Mucosa of descending colon (tissue), 3 donors: ENCODE results near the gene HS3ST5. TPM values are rescaled to one million over a fixed set of nuclear protein-coding genes. Genes with fewer than 3 reads are reported as not detected.

Experiments
- ATAC-seq: fragments of 200-7000 bp; cut with Tn5 transposase; one replicate; pipeline ENCODE4 v1.9.1; 2020; ENCODE audit warnings: mild to moderate bottlenecking, moderate library complexity
- DNase-seq, 3 donors: peaks; one replicate each; pipeline ENCODE4 v3.0.0-alpha.2; 2020
- H3K36me3 ChIP-seq: fragments of 200-600 bp; one replicate; pipeline ENCODE4 v1.8.0; 2021; ENCODE audit warnings: low read depth, mild to moderate bottlenecking
- H3K4me1 ChIP-seq: fragments of 200-600 bp; one replicate; pipeline ENCODE4 v1.8.0; 2021; ENCODE audit warnings: low read depth, mild to moderate bottlenecking
- H3K4me3 ChIP-seq: fragments of 200-600 bp; one replicate; pipeline ENCODE4 v1.8.0; 2021; ENCODE audit warnings: mild to moderate bottlenecking
- H3K9me3 ChIP-seq: fragments of 200-600 bp; one replicate; pipeline ENCODE4 v1.8.0; 2021; ENCODE audit warnings: mild to moderate bottlenecking
- intact Hi-C, 2 donors: fragments of 100-400 bp; cut with DNase I in 1 of 2; cut with micrococcal nuclease in 1 of 2; formaldehyde crosslinking; loops; one replicate each; pipeline versions ENCODE4 v1.11.0 to v1.11.1; 2022; cut with DNase I, micrococcal nuclease
- total RNA-seq, 3 donors: library from RNA; stranded (reverse); fragmentation: NEBNext Ultra II Directional in 2 of 3; extraction: Animal tissue kit (Norgen Biotek cat#: 25700) in 2 of 3; gene quantifications; one replicate each; pipeline versions ENCODE4 v1.2.1 to v1.2.4, GENCODE V29; 2021 to 2023
- TF ChIP-seq, protein P1 (sequence below): fragments of 200-600 bp; IDR thresholded peaks from one replicate; pipeline ENCODE4 v1.8.0; 2022; ENCODE audit warnings: antibody characterized with exemption, mild to moderate bottlenecking
- donor health status: DM: no; HTN: no; CAD: no; lungs with moderate emphysema.
- donor health status: DM: no; HTN: no; CAD: no.
- donor health status: DM: no; HTN: yes; CAD: no.

Gene HS3ST5
- total RNA-seq, 3 donors from 2014 or later: 0.12 to 1.0 TPM; not detected in 1

DNA sequence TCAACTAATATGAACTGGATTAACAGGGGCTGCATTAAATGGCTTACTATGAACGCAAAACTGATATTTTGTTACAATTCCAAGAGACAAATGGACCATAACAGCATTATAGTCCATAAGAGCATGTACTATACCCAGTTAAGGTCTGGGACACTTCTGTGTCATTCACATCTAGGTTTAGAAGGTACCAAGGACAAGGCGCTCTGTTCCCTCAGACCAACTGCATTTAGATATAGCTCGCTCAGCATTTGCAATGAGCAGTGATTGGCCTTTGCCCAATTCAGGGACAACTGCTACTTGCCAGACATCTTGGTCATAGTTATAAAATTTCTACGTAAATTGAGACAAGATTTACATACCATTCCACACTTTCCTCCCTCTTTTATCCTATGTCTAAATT is 132.4 kb downstream of the HS3ST5 start:
- no peak for DNase-seq
- no peaks in the 10 kb centered on the region for H3K4me1 ChIP-seq
- H3K9me3 ChIP-seq: no peaks in the 10 kb centered on the region
- intact Hi-C loops: no loop called here
- H3K4me3 ChIP-seq: no peak overlapping the region
- no peaks in the 10 kb centered on the region for H3K36me3 ChIP-seq
- TF ChIP-seq, protein P1, sequence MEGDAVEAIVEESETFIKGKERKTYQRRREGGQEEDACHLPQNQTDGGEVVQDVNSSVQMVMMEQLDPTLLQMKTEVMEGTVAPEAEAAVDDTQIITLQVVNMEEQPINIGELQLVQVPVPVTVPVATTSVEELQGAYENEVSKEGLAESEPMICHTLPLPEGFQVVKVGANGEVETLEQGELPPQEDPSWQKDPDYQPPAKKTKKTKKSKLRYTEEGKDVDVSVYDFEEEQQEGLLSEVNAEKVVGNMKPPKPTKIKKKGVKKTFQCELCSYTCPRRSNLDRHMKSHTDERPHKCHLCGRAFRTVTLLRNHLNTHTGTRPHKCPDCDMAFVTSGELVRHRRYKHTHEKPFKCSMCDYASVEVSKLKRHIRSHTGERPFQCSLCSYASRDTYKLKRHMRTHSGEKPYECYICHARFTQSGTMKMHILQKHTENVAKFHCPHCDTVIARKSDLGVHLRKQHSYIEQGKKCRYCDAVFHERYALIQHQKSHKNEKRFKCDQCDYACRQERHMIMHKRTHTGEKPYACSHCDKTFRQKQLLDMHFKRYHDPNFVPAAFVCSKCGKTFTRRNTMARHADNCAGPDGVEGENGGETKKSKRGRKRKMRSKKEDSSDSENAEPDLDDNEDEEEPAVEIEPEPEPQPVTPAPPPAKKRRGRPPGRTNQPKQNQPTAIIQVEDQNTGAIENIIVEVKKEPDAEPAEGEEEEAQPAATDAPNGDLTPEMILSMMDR: no peak
- no peak for ATAC-seq

DNA sequence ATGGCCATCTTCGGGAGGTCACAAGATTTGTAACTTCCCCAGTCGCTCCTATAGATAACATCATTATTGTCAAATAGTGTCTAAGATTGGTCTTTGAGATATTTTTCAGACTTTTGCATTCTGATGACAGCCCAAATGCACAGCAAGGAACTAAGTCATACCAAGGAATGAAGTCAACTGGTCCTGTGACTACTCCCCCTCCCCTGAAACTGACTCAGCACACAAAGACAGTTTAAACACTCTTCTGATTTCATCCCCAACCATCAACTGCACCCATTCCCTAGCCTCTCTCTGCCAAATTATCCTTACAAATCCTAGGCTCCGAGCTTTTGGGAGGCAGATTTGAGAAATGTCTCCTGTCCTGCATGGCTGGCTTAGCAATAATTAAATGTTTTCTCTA is 139.4 kb downstream of the HS3ST5 start:
- intact Hi-C loops: no loop called here
- ATAC-seq: no peak
- Histone ChIP-seq H3K36me3 (no peaks in the 10 kb centered on the region), H3K4me3 (no peak overlapping the region), H3K9me3 (no peaks in the 10 kb centered on the region), H3K4me1 (no peaks in the 10 kb centered on the region)
- DNase-seq: no peak
- TF ChIP-seq, protein P1: no peak

DNA sequence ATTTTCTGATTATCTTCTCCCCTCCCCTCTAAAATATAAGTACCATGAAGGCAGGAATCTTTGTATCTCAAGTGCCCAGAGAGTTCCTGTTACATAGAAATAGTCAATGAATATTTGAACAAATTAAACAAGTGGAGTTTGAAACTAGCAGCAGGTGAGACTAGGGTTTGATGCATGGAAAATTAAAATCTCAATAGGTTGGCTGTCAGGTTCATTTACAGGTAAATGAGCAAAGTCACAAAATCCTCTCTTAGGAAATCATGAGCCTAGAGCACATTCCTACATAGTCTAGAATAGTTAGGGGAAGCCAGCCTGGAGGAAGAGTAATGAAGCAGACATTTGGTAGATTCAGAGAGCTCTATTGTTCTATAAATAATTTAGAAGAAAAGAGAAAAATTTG is 140.4 kb downstream of the HS3ST5 start:
- Histone ChIP-seq H3K4me1 (no peaks in the 10 kb centered on the region), H3K9me3 (no peaks in the 10 kb centered on the region), H3K36me3 (no peaks in the 10 kb centered on the region), H3K4me3 (no peak overlapping the region)
- intact Hi-C loops: no loop called here
- DNase-seq (no peak), ATAC-seq (no peak)
- TF ChIP-seq, protein P1: no peak

DNA sequence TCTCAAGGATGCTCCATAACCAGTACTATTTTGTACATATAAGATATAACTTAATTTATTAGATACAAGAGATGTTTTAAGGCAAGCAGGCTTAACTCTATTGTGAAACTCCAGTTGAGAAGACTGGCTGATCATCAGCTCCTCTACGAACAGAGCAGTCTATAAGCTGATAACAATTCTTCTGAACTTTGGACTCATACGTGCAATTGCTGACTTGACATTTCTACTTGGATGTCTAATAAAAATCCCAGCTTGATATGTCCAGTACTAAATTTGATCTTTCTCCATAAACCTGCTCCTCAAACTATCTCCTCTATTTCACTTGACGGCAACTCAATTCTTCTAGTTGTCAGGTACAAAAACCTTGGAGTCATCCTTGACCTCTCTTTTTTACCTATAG is 141.9 kb downstream of the HS3ST5 start:
- intact Hi-C loops: no loop called here
- no peaks in the 10 kb centered on the region for H3K36me3 ChIP-seq
- H3K4me1 ChIP-seq: no peaks in the 10 kb centered on the region
- H3K9me3 ChIP-seq: no peaks in the 10 kb centered on the region
- TF ChIP-seq, protein P1: no peak
- no peak overlapping the region for H3K4me3 ChIP-seq
- DNase-seq: no peak
- no peak for ATAC-seq

DNA sequence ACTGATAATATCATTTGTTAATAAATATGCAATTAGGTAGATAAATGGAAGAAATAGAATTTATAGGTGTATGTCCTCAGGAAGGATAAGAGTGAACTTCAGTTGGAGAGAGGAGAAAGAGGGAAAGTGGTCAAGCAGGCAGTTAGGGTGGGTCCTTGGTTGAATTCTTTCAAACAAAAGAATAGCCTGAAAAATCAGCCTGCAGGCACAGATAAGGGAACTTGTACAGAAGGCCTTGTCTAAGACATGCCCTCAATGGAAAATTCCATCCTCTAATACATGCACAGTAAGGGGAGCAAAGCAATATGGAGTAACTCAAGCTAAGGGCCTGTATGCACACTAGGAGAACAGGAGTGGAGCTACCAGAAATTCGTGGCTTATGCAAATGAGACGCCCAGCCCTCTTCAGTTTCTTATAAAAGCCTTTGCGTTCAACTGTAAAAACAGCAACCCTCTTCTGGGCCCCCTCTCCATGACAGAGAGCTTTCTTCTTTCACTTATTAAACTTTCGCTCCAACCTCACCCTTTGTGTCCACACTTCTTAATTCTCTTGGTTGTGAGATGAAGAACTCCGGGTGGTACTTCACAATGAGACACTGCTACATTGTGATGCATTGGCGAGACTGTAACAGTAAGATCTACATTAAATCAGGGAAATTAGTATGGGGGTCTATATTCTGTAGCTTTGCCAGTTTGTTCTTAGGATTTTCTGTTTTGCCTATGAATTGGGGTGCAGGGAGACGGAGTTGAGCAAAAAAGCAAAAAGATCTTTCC is 147.0 kb downstream of the HS3ST5 start:
- intact Hi-C loops: no loop called here
- H3K36me3 ChIP-seq: no peaks in the 10 kb centered on the region
- H3K4me1 ChIP-seq: no peaks in the 10 kb centered on the region
- H3K4me3 ChIP-seq: no peak overlapping the region
- ATAC-seq (no peak), DNase-seq (no peak)
- TF ChIP-seq, protein P1: no peak
- H3K9me3 ChIP-seq: no peaks in the 10 kb centered on the region

DNA sequence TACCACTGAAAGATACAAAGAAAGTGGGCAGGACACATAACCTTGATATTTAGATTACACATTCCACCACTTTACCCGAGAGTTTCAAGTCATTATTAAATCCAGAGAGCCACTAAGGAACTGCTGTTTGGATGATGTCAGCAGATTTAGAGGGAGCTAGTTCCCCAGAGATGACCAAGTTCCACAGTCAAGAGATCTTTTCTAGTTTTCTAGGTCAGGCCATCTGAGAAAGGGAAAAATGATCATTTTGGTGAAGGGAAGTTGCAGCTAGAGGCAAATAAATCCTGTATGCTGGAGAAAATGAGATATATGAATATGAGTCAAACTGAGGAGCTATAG is 147.8 kb downstream of the HS3ST5 start:
- intact Hi-C loops: no loop called here
- no peaks in the 10 kb centered on the region for H3K36me3 ChIP-seq
- DNase-seq (no peak), ATAC-seq (no peak)
- no peaks in the 10 kb centered on the region for H3K4me1 ChIP-seq
- TF ChIP-seq, protein P1: no peak
- no peaks in the 10 kb centered on the region for H3K9me3 ChIP-seq
- H3K4me3 ChIP-seq: no peak overlapping the region
